Measurements from ENCODE around the gene INS.

INS gene

DNA sequence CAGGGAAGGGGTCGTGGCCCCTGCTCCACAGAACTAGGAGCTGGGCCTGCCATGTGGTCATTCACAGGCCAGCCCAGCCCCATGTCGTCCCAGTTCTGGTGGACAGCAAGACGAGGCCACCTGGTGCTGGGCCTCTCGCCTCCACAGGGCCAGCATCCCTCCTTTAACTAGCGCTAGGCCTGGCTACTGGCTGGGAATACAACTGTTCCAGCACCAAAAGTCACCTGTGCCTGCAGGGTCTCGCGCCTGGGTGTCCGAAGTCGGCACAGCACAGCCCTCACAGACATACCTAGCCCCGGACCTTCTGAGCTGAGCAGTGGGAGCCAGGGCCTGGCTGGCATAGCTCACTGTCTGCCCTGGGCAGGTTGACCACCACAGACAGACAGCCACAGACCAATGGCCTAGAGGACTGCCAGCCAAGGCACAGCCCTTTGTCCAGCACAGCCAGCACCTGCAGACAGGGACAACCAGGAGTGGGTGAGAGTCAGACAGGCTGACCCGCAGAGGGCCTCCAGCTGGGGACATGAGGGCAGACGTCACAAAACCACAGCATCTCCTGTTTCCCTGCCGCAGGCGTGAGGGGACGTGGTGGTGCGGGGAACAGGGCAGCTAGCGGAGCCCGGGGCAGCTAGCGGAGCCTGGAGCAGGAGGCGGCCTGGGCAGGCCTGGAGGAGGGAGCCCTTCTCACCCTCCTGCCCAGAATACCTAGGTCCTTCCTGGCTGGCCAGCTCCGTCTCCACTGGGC lies 37.8 kb upstream of the INS start:
- peak; percentile 21 for DNase-seq

DNA sequence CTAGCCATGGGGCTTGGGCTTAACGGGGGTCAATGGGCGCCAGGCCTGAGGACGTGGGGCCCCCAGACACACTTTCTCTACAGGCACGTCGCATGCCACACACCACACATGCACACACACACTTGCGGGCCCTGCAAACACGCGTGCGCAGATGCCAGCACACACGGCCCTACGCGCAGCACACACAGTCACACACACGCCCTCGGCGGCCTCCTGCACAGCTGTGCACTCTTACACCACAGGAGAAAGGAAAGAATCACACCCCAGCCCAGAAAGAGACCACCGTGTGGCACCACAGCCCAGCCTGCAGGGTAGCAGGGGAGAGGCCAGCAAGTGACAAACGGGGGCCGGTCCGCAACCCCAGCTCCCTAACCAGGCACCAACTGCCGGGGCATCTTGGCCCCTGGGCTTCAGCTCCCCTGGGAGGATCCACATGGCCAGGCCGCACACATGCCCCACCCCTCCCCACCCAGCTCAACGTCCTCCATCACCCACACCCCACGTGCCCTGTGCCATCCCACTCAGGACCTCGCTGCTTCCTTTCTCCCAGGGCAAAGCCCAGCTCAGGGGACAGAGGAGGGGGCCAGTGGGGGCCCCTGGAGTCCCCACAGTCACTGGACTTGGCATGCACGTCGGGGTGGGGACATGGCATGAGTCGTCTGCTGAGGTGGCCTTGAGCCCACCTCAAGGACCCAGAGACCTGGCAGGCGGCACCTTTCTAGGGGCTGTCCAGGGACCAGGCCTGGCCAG lies 36.9 kb upstream of the INS start:
- DNase-seq: no peak

DNA sequence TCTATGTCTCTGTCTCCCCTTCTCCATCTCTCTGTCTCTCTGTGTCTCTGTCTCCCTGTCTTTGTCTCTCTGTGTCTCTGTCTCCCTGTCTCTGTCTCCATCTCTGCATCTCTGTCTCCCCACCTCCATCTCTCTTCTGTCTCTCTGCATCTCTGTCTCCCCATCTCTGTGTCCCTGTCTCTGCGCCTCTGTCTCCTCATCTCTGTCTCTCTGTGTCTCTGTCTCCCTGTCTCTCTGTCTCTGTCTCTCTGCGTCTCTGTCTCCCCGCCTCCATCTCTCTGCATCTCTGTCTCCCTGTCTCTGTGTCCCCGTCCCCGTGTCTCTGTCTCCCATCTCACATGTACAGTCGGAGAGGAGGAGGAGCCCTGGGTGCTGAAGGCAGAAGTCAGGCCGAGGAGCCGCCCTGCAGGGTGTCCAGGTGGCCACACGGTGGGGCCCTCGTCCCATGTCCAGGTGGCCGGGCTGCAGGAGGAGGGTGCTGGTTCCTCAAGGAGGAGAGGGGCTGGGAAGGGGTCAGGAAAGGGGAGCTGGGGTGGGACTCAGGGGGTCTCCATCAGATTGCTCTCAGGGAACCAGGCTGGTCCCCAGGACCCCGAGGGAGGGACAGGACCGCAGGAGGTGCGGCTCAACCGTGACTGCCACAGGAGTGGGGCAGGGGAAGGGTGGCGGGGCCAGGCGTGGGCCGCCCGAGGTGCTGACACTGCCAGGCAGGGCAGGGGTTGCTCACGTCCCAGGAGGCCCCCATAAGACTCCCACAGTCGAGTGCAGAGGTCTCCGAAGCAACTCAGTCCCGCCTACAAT lies 36.2 kb upstream of the INS start:
- DNase-seq: peak; percentile 87

DNA sequence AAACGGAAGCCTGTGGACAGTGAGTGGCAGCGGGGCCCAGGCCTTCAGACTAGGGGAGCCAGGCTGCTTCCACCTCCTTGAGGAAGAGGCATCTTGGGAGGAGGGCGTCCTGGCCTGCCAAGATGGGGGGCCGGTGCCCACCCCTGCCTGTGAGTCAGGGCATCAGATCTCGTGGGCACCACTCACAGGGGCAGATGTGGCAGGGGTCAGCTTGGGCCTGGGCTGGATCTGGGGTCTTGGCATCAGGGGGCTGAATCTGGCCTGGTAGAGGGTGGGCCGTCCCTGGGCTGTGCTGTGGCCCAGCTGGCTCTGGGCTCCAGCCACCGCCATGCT lies 34.7 kb upstream of the INS start:
- peak; percentile 10 for DNase-seq

DNA sequence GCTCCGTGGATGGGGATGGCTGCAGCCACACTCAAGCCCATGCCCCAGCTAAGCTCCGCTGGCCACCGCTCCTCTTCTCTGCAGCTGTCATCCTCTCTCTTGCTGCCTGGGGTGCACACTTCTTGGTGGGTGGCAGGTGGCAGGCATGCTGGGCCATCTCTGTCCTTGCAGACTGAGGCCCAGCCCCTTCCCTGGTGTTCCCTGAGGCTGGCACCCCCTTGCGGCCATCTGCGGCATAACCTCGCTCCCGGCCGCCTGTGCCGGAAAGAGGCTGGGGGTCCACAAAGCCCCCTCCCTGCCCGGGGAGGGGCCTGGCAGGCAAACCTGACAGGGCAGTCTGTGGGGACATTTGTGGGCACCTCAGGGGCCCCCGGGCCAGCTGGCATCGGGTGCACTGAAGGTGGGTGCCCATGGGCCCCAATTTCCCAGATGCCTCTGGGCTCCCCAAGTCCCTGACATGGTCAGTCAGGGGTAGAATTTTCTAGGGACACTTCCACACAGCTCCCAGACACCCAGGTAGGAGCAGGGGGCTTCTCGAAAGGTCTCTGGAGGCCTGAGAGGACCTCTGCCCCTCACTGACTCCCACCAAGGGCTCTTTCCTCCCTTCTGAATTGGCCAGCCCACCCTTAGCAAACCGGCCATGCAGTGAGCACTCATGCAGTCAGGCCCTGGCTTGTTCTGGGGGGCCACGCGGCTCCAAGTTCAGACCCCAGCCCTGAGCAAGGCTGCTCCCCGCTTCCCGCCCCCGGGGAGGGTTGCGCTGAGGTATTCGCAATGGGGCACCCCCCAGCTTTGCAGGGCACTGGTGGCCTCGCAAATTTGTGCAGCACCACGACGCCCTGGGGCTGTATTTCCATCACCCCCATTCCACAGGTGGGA lies 34.1 kb upstream of the INS start:
- DNase-seq: peak; percentile 89

DNA sequence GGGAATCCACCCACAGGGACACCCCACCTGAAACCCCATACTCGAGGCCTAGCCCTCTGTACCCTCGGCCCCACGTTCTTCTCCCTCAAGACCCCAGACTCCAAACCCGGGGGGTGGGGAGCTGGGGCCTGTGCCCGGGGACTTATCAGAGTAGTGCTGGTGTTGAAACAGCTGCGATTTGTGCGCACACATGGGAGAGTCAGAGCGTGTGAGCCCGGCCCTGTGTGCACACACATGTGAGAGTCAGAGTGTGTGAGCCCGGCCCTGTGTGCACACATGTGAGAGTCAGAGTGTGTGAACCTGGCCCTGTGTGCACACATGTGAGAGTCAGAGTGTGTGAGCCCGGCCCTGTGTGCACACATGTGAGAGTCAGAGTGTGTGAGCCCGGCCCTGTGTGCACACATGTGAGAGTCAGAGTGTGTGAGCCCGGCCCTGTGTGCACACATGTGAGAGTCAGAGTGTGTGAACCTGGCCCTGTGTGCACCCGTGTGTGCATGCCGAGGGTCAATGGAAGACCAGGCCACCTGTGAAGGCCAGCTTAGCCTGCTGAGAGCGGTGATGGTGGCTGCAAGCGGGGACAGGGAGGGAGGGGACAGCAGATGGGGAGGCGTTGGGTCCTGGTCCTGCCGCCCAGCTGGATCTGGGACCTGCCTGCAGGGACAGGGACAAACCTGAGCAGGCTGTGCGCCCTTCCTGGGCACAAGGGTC lies 33.0 kb upstream of the INS start:
- peak; percentile 14 for DNase-seq

DNA sequence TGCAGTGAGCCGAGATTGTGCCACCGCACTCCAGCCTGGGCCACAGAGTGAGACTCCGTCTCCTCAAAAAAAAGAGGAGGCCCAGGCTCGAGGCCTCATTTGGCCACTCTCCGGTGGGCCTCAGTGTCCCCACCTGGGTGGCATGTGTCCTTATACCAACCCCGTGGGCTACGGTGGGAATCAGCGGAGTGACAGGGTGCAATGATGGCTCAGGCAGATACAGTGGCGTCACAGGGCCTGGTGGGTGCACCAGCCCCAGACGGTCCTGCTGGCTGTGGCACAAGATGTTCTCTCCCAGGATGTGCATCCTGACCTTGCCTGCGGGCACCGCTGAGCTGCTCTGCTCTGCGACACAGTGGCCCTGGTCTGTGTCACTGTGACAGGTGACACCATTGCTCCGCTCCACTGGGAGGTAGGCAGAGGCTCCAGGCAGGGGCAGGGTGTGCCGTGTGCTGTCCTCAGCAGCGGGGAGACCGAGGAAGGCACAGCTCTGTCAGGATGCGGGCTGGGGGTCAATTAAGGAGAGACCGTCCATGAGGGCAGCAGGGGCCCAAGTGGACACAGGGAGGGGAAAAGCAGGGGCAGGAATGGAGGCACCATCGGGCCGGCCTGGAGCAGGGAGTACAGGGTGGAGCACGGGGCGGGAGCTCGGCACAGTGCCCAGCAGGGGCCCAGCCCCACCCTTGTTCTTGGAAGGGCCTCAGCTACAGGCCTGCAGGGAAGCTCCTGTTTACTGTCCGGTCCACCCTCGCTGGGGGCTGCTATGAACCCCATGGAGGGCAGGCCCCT lies 32.3 kb upstream of the INS start:
- no peak for DNase-seq

DNA sequence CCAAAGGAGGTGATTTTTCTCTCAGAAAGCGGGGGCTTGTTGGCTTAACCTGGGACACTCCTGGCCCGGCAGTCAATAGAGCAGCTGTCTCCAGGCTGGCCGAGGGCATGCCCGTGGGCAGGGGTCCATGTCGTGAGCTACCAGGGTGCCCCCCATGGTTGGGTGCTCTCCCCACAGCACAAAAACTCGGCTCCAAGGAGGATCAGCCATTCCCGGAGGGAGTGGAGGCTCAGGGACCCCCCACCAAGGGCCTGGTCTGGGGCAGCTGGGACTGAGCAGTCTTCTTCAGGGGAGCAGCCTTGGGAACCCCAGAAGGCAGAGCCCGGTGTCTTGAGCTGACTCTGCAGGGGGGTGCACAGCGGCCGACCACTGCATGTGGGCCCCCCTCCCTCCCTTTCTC lies 31.4 kb upstream of the INS start:
- DNase-seq: no peak

DNA sequence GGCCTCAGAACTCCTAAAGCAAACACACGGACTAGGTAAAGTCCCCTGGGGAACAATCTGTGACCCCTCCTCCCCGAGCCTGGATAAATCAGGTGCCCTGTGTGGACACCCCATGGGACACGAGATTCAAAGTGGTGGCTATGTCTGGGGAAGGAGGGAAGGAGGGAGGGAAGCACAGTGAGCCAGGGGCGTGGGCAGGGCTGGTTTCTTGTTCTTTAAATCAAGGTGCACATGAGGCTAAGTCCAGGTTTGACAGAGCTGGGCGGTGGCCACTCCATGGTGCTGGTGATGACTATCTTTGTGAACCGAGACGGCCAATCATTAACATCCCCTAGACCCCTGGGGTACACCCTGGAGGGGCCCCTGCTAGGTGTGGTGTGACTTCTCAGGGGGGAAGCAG lies 30.9 kb upstream of the INS start:
- no peak for DNase-seq

DNA sequence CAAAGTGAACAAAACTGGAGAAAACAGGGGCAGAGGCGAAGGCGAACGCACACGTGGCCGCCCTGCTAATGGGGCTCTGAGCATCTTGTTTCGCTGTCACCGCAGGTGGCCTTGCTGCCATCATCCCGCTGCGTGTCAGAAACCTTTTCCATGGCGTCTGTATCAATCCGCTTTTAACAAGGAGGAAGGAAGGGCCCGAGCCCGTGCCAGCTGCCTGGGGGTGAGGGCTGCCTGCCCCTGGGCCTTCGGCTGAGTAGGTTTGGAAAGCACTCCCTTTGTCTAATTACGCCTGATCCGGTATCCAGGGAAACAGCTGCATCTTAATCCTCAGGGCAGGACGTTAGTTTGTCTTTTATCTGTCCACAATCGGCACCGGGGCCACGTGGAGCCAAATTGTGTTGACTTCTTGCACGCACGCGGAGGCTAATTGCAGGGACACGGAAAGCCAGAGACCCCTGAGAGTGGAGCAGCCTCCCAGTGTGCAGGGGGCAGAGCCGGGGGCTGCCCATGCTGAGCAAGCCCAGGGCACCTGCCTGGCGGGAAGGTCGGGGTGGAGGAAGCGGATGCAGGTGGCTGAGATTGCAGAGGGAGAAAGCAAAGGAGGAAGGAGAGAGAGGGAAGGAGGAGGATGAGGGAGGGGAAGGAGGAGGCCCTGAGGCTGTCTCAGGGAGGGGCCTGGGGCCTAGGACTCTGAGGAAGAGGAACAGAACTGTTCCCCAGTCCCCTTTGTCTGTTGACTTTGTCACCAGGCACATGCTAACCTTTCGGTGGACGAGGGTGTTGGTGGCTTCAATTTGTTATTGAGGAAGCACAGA lies 29.9 kb upstream of the INS start:
- DNase-seq: peak; percentile 89

DNA sequence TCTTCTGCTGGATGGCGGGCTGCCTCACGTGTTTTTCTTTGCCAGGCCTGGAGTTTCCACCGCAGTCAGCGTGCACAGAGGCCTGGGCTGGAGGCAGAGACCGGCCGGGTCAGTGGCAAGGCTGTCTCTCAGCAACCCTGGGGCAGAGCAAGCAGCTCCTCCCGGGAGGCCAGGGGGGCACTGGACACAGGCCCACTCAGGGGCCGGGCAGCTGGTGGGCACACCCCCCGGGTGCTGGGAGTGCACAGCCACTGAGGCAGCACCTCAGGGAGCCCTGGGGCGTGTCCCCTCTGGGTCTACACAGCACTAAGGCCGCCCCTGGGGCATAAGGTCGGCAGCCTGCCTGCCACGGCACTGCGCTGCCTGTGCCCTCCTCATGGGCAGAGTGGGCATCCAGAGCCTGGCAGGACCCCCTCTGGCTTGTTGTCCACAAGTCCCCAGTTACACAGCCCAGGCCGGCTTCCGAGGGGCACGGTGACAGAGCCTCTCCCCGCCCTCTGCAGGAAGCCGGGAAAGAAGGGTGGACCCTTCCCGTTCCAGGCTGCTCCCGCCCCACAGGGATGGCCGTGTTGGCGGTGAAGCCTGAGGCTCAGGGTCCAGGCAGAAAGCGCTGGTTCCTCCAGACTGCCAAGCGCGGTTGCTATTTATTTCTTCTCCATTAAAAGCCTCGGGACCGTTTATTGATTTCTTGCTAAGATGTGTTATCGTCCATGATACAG lies 29.1 kb upstream of the INS start:
- DNase-seq: no peak

DNA sequence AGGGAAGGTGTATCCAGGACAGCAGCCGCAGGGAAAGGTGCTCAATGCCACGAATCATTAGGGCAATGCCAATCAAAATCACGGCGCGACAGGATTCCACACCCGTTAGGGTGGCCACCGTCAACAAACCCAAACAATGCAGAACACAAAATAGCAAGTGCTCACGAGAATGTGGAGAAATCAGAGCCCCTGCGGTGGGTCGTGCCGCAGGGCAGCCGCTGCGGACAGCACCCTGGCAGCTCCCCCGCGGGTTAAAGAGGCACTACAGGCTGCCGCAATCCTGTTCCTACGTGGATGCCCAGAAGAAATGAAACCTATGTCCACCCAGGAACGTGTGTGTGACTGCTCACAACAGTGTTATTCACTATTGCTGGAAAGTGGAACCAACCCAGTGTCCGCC lies 27.7 kb upstream of the INS start:
- DNase-seq: peak; percentile 25

DNA sequence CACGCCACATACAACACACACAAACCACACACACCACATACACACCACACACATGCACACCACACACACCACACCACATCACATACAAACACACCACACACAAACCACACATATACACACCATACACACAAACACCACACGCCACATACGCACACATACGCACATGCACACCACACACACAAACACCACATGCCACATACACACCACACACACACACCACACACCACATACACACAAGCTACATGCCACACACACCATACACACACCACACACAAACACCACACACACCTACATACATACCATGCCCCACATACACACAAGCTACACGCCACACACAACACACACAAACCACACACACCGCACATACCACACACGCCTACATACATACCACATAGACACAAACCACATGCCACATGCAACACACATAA lies 26.3 kb upstream of the INS start:
- no peak for DNase-seq

DNA sequence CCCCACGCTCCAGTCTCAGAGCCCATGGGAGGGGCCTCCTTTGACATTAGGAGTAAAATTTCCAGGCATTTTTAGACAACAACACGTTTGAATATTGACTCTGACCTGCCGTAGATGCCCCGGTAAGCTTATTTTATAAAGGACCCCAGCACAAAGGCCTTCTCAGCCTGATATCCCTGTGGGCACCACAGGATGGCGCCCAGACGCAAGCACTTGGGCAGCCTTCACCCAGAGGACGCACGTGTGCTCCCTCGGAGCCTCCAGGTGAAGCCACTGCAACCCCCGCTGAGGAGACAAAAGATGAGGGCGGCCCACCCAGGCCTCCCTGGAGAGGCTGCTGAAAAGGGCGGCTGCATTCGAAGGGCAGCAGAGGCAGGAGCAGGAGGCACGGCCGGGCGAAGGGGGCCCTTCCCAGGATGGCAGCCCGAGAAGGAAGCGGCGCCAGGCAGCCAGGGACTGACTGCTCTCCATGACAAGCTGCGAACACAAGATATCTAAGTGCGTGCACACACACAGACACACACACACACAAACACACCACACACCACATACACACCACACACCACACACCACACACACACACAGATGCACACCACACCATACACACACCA lies 25.8 kb upstream of the INS start:
- DNase-seq: peak; percentile 74

DNA sequence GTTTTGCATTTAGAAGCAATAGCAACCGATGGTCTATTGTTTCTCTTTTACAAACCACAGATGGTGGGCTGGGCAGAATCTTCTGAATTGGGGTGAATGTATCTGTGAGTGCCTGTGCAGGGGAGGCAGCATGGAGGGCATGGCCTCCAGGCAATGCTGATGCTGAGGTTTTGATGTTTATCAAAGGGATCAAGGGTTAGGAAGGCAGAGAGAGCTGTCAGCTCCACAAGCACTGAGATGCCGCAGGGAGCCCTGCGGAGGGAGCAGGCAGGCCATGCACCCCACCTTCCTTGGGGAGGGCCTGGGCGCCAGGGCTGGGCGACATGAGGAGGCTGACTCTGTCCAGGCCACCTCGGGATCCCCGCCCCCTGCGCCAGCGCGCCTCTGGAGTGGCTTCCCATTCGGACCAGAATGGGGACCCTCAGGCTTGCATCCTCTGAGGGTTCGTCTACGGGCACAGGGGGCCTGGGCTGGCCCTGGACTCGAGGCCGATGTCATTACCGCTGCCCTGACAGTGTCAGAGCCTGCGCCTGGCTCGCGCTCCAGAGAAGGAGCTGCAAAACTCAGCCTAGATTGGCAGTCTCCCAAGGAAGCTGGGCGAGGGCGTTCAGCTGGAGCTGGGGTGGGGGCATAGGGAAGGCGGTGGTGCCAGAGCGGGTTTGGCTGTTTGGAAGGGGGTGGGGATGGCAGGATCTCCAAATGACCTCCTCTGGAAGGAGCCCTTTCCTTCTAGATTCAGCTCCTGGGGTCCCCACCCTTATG lies 24.5 kb upstream of the INS start:
- no peak for DNase-seq

DNA sequence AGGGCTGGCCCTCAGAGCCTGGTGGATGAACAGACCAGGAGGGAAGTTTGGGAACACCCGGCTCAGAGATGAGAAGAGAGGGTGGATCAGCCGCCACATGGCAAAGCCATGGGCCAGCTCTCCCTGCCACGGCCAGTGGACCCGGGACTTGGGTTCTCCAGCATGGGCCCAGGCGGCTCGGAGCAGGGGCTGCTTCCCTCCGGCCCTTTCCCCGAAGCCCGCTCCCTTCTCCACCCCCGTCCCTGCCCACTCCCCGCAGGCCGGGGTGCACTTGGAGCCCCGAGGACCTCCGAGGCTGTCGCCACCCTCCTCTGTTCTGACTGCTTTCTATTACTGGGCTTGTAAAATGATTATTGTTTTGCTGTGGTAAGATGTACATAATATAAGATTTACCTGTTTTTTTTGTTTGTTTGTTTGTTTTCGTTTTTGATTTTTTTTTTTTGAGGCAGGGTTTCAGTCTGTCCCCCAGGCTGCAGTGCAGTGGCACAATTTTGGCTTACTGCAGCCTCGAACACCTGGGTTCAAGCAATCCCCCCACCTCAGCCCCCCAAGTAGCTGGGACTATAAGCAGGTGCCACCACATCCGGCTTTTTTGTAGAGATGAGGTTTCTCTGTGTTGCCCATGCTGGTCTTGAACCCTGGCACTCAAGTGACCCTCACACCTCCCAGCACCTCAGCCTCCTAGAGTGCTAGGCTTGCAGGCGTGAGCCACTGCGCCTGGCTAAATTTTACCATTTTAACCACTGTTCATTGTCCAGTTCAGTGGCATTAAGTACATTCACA lies 21.9 kb upstream of the INS start:
- DNase-seq: no peak

DNA sequence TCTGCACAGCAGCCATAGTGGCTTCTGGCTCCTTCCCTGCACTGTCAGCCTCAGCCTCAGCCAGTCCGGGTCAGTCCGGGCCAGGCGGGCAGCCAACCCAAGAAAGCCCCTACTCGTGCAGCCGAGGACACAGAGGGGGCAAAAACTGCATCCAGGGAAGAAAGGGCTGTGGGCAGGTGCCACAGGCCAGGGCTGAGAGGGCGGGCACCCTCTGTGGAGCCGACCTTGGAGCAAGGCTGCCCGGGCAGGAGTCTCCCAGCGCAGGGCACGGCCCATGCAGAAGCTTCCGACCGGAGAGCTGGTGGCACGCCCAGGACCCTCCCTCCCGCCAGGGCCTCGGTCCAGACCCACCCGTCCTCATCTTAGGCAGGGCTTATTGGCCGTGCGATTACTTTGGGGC lies 21.1 kb upstream of the INS start:
- DNase-seq: no peak

All from retina (tissue), 1 donor.